ENCODE measurements around the gene SUPT6H. TPM values are rescaled to one million over a fixed set of nuclear protein-coding genes. Genes with fewer than 3 reads are reported as not detected.

Gene SUPT6H
- polyA plus RNA-seq, 2 of the 4 experiments (the other 2 are of a cell fraction): 51.4 to 63.8 TPM

GRCh38 chr17:28646039-28646754, 15.8 kb upstream of the SUPT6H start:
- FAIRE-seq (no peak), ATAC-seq (no peak), DNase-seq (ENCODE audit: low read depth in 1 of 2, low spot score in 1 of 2) (peak in 1 of 2 experiments; percentile 44)
- no peak for TF ChIP-seq SREBF2 (IDR thresholded peaks at IDR 0.05)
- no peak for TF ChIP-seq CBX2 (IDR thresholded peaks at IDR 0.05; ENCODE audit: borderline replicate concordance, low read depth)
- TF ChIP-seq ZC3H11A (IDR thresholded peaks at IDR 0.05): no peak
- TF ChIP-seq NFE2L2 (conservative IDR thresholded peaks at IDR 0.05; ENCODE audit: low read length): no peak
- no peak for TF ChIP-seq EHMT2 (IDR thresholded peaks at IDR 0.05; ENCODE audit: low read depth)
- no peak for TF ChIP-seq KDM5A (IDR thresholded peaks at IDR 0.05)
- TF ChIP-seq RARB (CRISPR knock-in tag; IDR thresholded peaks at IDR 0.05): no peak
- no peak for TF ChIP-seq RCOR1 (IDR thresholded peaks at IDR 0.05; ENCODE audit: low read depth, low read length)
- no peak for TF ChIP-seq PHF8 (IDR thresholded peaks at IDR 0.05; ENCODE audit: borderline replicate concordance, low read depth)
- no peak for TF ChIP-seq NR3C1 (IDR thresholded peaks at IDR 0.05)
- no peak for TF ChIP-seq HOXB5 (CRISPR knock-in tag; IDR thresholded peaks at IDR 0.05)
- no peak for TF ChIP-seq RNF2 (IDR thresholded peaks at IDR 0.05; ENCODE audit: borderline replicate concordance, low read depth)
- no peak for TF ChIP-seq BCL3 (IDR thresholded peaks at IDR 0.05)
- no peak for TF ChIP-seq CHD2 (IDR thresholded peaks at IDR 0.05; ENCODE audit: low read length, partially characterized antibody)
- no peak for TF ChIP-seq CEBPB (IDR thresholded peaks at IDR 0.05)
- TF ChIP-seq TFCP2L1 (CRISPR knock-in tag; IDR thresholded peaks at IDR 0.05): no peak
- ChIA-PET CTCF (interaction anchor here (0.5 to 6.8 kb wide), 26 partner anchors 11 to 307 kb away, joined by 3 to 90 read pairs (median 5); partner anchors contain the start of genes NEK8, PROCA1, RPL23A and SDF2), POLR2A (interaction anchor here (0.8 to 2.6 kb wide), 8 partner anchors 14 to 79 kb away, joined by 3 to 41 read pairs (median 6); partner anchors contain the start of genes PROCA1, RPL23A, SDF2 and SUPT6H)
- no peak overlapping the region for H3K4me3 ChIP-seq
- H3K4me1 ChIP-seq: peaks cover 32% of the 10 kb centered on the region
- 66% methylated on average over 12 of the region's 12 CpGs for WGBS (ENCODE audit: missing lambda C conversion rate)
- H3K27ac ChIP-seq: peak overlapping the region; percentile 97 to 99
- H3K9me3 ChIP-seq: no peaks in the 10 kb centered on the region
- peak overlapping the region; percentile 79 for H3K4me2 ChIP-seq

GRCh38 chr17:28648698-28649097, 13.3 kb upstream of the SUPT6H start:
- peaks cover 18% of the 10 kb centered on the region for H3K4me1 ChIP-seq
- TF ChIP-seq MYC (IDR thresholded peaks at IDR 0.05; ENCODE audit: borderline replicate concordance, low read length) (no peak), HES2 (IDR thresholded peaks at IDR 0.05) (no peak), HOXB13 (CRISPR knock-in tag; IDR thresholded peaks at IDR 0.05; ENCODE audit: low read depth) (no peak), ZFP36 (IDR thresholded peaks at IDR 0.05; ENCODE audit: borderline replicate concordance, partially characterized antibody) (no peak), RAD21 (conservative IDR thresholded peaks at IDR 0.05 in 1 of 2, IDR thresholded peaks at IDR 0.05 in 1 of 2) (no peak), RFX5 (IDR thresholded peaks at IDR 0.05) (no peak), TFCP2L1 (CRISPR knock-in tag; IDR thresholded peaks at IDR 0.05) (no peak), USF2 (IDR thresholded peaks at IDR 0.05) (no peak), RCOR1 (IDR thresholded peaks at IDR 0.05; ENCODE audit: low read depth, low read length) (no peak), FOXS1 (CRISPR knock-in tag; IDR thresholded peaks at IDR 0.05) (no peak), RNF2 (IDR thresholded peaks at IDR 0.05; ENCODE audit: borderline replicate concordance, low read depth) (no peak), HEYL (CRISPR knock-in tag; IDR thresholded peaks at IDR 0.05) (no peak), FOSL2 (IDR thresholded peaks at IDR 0.05) (no peak), FOSL2 (CRISPR knock-in tag; IDR thresholded peaks at IDR 0.05) (no peak), SREBF2 (IDR thresholded peaks at IDR 0.05) (no peak), MAX (IDR thresholded peaks at IDR 0.05) (no peak), POLR2AphosphoS2 (conservative IDR thresholded peaks at IDR 0.05; ENCODE audit: low read length) (no peak), HOXB5 (CRISPR knock-in tag; IDR thresholded peaks at IDR 0.05) (no peak), EHF (CRISPR knock-in tag; IDR thresholded peaks at IDR 0.05) (no peak), BCL3 (IDR thresholded peaks at IDR 0.05) (no peak)
- ChIA-PET POLR2A (no interaction called here), CTCF (interaction anchor here (0.8 to 6.8 kb wide), 10 partner anchors 9 to 78 kb away, joined by 3 to 81 read pairs (median 4); partner anchors contain the start of genes SDF2, SUPT6H and TLCD1)
- 84% methylated on average over 2 of the region's 2 CpGs for WGBS (ENCODE audit: missing lambda C conversion rate)
- H3K27ac ChIP-seq: no peak overlapping the region
- no peak overlapping the region for H3K4me3 ChIP-seq
- DNase-seq (ENCODE audit: low read depth in 1 of 2, low spot score in 1 of 2) (no peak), ATAC-seq (no peak), FAIRE-seq (no peak)
- no peaks in the 10 kb centered on the region for H3K9me3 ChIP-seq
- H3K4me2 ChIP-seq: no peak overlapping the region

Data from A549 (cell line).